Stromal cell of bone marrow (primary cell): ENCODE data around the gene NDUFS3.
"Not testable (repeated sequence)": the region's sequence is repeated elsewhere in the genome, so short reads cannot be mapped to it uniquely, and the experiment has no call there.

Experiments
- DNase-seq: peaks from one replicate; pipeline ENCODE4 v3.0.0-alpha.2; 2012; ENCODE audit warnings: low read depth

Gene NDUFS3

GRCh38 chr11:47578524-47579494 lies at the start of gene NDUFS3, which contains the start of gene KBTBD4:
Gene NDUFS3 (plus strand): TSS chr11:47579074. CDS start chr11:47579092, 18 bp downstream.
Gene KBTBD4 (minus strand): TSS chr11:47578970. CDS start chr11:47578951, 19 bp downstream.
- DNase-seq: peak; percentile 75

- DNase-seq: no peak
Observed at GRCh38 chr11:47529951-47530350, 48.9 kb upstream of the NDUFS3 start.

GRCh38 chr11:47530721-47531120 lies 48.2 kb upstream of the NDUFS3 start:
- DNase-seq: not testable (repeated sequence)

- no peak for DNase-seq
Observed at GRCh38 chr11:47531666-47532065, 47.2 kb upstream of the NDUFS3 start.

GRCh38 chr11:47532597-47533213 lies 46.2 kb upstream of the NDUFS3 start:
- DNase-seq: no peak

- DNase-seq: no peak
Observed at GRCh38 chr11:47533690-47534151, 45.2 kb upstream of the NDUFS3 start.

GRCh38 chr11:47534704-47535251 lies 44.1 kb upstream of the NDUFS3 start:
- DNase-seq: no peak

GRCh38 chr11:47536915-47537314 lies 42.0 kb upstream of the NDUFS3 start:
- DNase-seq: no peak

GRCh38 chr11:47538741-47539565 lies 39.9 kb upstream of the NDUFS3 start:
- no peak for DNase-seq

- DNase-seq: no peak
Observed at GRCh38 chr11:47539681-47540039, 39.2 kb upstream of the NDUFS3 start.

- no peak for DNase-seq
Observed at GRCh38 chr11:47541070-47541469, 37.8 kb upstream of the NDUFS3 start.

GRCh38 chr11:47545298-47545697 lies 33.6 kb upstream of the NDUFS3 start:
- no peak for DNase-seq

- DNase-seq: not testable (repeated sequence)
Observed at GRCh38 chr11:47546274-47546673, 32.6 kb upstream of the NDUFS3 start.

- DNase-seq: no peak
Observed at GRCh38 chr11:47550288-47551047, 28.4 kb upstream of the NDUFS3 start.

GRCh38 chr11:47551086-47551485 lies 27.8 kb upstream of the NDUFS3 start:
- DNase-seq: no peak

- no peak for DNase-seq
Observed at GRCh38 chr11:47552056-47552565, 26.8 kb upstream of the NDUFS3 start.

GRCh38 chr11:47552566-47553405 lies 26.1 kb upstream of the NDUFS3 start, which contains the start of gene CELF1:
Gene CELF1 (minus strand): TSS chr11:47553132. CDS start chr11:47499523, 53,609 bp downstream.
- peak; percentile 83 for DNase-seq

- no peak for DNase-seq
Observed at GRCh38 chr11:47553406-47553743, 25.5 kb upstream of the NDUFS3 start.

- DNase-seq: not testable (repeated sequence)
Observed at GRCh38 chr11:47557004-47557403, 21.9 kb upstream of the NDUFS3 start.

GRCh38 chr11:47558695-47559094 lies 20.2 kb upstream of the NDUFS3 start:
- no peak for DNase-seq
